Activated CD4-positive, CD25-positive, alpha-beta regulatory T cell treated with anti-CD3 and anti-CD28 coated beads, Interleukin-2, amount 50 U/mL, for 24 hours (primary cell): ENCODE results near the gene COPE.
A peak's percentile ranks its signal among the peaks of the same experiment; 100 is the strongest.
"Not testable (repeated sequence)": the region's sequence is repeated elsewhere in the genome, so short reads cannot be mapped to it uniquely, and the experiment has no call there.

ENCODE experiments used
- ATAC-seq, 2 donors: fragments of 150-1000 bp; cut with Tn5 transposase; one replicate each; pipeline ENCODE4 v1.10.0; 2021; ENCODE audit warnings: mild to moderate bottlenecking in 1 of 2, moderate library complexity in 1 of 2

Gene COPE

DNA sequence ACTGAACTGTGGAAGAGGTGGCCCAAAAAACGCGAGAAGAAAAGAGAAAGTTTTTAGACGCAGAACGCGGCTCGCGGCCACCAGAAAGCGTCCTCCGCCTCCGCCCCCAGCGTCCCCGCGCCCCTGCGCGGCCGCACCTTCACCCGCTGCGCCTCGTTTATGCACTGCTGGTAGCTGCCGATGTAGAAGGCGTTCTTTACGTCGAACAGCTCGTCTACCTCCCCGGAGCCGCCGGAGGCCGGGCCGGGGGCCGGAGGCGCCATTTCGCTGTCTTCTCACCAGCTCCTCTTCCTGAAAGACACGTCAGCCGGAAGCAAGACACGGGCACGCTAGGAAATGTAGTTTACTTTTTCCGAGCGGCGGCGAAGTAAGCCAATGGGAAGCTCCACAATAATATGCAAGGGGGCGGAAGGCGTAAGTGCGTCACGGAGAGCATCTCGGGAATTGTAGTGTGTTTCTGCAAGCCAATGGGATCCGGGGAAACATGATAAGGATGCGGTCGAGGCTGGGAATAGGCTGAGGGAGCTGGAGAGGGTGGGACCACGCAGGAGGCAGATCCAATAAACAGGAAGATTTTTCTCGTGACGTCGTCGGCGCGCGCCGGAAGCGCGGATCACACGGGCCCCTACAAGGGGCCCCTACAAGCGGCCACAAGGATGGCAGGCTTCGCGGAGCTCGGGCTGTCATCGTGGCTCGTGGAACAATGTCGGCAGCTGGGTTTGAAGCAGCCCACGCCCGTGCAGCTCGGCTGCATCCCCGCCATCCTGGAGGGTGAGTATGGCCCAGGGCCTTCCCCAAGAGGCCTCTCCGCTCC lies at the start of gene COPE, which contains the start of gene DDX49:
COPE (minus strand) TSS at position 302 of the 814 bp plus-strand sequence; CDS start at position 263, 39 bp downstream.
DDX49 (plus strand) TSS at position 630 of the 814 bp plus-strand sequence; CDS start at position 657, 27 bp downstream.
- ATAC-seq = peak; percentile 94 to 97

DNA sequence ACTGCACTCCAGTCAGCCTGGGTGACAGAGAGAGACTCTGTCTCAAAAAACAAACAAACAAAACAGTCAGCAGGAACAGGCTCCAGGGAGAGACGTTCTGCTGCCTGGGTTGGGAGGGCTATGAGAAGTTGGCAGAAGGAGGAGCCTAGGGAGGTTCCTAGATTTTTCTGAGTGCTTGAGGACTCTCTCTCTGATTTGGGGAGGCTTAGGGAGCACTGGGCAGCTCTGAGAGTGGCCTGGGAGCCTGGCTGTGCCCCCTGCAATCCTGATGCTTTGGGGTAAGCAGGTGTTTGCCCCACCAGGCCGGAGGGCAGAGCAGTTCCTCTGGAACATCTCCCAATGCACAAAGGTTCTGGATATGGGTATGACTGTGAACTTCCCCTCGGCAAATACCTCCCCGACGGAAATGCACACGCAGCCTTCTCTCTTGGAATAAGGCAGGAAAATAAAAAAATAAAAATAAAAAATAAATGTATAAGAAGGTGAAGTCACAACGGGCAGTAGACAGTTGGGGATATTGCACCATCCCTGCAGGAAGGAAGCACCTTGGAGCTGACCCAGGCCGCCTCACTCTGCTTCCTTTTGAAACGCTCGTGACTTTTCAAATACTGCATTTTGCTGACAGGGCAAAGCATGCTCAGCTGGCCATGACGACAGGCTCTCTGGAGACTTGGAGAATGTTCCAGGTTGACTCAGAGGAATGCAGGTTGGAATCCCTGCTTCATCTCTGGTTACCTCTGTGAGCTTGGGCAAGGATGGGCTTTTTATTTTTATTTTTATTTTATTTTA lies 48.4 kb upstream of the COPE start:
- ATAC-seq = no peak

DNA sequence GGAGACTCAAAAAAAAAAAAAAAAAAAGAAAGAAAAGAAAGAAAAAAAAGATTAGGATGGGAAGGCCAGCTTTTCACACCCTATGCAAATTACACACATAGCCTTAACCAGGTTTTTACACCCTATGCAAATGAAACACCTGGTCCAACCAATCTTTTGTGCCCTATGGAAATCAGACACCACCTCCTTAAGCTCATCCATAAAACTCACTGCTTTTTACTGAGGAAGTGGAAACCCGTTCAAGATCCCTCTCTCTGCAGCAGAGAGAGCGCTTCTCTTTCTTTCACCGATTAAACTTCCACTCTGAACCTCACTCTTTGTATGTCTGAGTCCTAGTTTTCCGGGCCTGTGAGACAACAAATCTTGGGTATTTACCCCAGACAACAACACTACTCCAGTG lies 47.1 kb upstream of the COPE start:
- no peak for ATAC-seq

- no peak for ATAC-seq
Observed at GRCh38 chr19:18964121-18964520, 44.9 kb upstream of the COPE start.

GRCh38 chr19:18961767-18962620 lies 42.8 kb upstream of the COPE start:
- peak in 1 of 2 donors; percentile 17 for ATAC-seq

DNA sequence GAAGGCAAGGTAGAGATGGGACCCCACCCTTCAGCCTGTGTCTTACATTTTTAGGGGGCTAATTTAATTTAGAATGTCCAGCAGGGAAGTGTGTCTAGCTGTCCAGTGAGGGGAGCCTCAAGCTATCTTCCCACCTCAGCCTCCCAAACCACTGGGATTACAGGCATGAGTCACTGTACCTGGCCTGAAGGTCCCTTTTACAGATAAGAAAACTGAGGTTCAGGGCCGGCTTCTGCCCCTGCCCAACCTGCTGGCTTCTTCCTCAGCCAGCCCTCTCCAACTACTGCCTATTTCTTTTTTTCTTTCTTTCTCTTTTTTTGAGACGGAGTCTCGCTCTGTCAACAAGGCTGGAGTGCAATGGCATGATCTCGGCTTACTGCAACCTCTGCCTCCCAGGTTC lies 41.2 kb upstream of the COPE start:
- no peak for ATAC-seq

- ATAC-seq = no peak
Observed at GRCh38 chr19:18955042-18955441, 35.9 kb upstream of the COPE start.

GRCh38 chr19:18954094-18954493 lies 34.9 kb upstream of the COPE start:
- ATAC-seq = no peak

DNA sequence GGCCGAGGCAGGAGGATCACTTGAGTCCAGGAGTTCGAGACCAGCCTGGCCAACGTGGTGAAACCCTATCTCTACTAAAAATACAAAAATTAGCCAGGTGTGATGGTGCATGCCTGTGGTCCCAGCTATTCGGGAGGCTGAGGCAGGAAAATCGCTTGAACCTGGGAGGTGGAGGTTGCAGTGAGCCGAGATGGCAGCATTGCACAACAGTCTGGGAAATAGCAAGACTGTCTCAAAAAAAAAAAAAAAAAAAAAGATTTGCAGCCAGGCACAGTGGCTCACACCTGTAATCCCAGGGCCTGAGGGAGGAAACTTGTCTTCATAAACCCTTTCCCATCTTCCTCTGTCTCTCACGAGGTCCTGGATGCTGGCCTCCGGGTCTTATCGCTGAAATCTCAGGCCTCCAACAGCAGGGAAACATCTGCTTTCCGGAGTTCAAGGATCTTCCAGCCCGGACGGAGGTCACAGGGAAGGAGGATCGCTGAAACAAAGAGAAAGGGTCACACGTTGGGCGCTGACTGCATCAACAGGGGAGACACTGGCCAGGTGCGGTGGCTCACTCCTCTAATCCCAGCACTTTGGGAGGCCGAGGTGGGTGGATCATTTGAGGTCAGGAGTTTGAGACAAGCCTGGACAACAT lies 33.3 kb upstream of the COPE start:
- not testable (repeated sequence) for ATAC-seq

- no peak for ATAC-seq
Observed at GRCh38 chr19:18951721-18952281, 32.6 kb upstream of the COPE start.

- ATAC-seq = no peak
Observed at GRCh38 chr19:18949858-18950257, 30.7 kb upstream of the COPE start.

DNA sequence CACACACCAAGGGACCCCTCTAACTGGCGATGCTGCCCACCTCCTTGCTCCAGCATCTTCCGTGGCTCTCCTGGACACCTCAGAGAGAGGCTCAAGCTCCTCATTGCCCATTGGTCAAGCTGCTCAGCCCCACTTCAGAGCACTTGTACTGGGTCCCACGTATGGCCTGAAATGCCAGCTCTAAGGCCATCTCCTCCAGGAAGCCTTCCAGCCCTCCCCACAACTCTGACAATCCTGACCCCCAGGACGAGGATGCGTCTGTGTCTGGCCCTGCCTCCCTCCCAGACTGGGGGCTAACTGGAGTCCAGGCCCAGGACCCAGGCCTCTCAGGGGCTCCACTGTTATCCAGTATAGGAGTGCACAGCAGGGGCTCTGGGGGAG lies 29.8 kb upstream of the COPE start:
- ATAC-seq = no peak

- no peak for ATAC-seq
Observed at GRCh38 chr19:18948075-18948975, 29.1 kb upstream of the COPE start.

DNA sequence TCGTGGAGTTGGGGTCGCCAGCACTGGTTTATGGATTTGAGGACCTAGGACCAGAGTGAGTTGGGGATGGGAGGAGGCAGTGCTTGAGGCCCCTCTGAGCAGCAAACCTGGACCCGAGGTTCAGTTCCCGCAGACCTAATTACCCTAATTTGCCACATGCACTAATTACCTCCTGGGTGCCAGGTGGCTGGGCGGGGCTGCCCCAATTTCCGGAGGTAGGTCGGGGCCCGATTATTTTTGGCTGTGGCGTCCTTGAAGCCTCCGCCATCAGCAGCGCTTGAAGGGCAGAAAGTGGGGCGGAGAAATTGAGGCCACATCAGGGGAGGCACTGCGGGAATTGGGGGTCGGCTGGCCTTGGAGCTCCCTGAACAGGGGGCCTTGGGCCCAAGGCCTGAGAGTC lies 27.7 kb upstream of the COPE start:
- ATAC-seq = no peak

DNA sequence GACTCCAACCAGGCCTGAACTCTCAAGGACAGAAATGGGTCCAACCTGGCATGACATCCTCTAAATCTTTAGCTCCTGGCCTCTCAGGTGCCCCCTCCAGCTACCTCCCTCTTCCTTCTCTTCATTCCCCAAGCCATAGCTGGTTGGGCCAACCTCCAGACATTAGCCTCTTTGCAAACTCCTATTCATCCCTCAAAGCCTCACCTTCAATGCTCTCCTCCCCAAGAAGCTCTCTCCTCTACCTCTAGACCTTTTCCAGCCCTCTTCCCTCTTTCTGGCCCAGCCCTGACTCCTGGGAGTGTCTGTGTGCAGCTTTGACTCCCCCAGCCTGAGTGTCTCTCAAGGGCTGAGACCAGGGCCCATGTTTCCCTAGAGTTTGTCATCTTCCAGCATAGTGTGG lies 27.1 kb upstream of the COPE start:
- no peak for ATAC-seq

GRCh38 chr19:18945297-18945696 lies 26.1 kb upstream of the COPE start:
- no peak for ATAC-seq

GRCh38 chr19:18943465-18943864 lies 24.3 kb upstream of the COPE start:
- no peak for ATAC-seq

DNA sequence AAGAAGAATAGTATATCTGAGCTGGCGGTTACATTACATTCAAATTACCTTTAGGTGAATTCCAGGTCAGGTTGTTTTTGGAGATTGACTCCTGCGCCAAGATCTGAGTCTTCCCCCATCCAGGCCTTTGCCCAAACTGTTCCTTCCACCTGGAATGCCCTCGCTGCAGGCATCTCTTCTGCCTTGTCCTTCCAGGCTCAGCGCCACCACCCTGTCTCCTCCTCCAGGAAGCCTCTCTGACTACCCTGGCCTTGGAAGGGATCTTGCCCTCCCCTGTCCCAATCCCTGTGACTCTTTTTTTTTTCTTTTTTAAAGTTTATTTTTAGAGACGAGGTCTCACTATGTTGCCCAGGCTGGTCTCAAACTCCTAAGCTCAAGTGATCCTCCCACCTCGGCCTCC lies 23.5 kb upstream of the COPE start:
- no peak for ATAC-seq

DNA sequence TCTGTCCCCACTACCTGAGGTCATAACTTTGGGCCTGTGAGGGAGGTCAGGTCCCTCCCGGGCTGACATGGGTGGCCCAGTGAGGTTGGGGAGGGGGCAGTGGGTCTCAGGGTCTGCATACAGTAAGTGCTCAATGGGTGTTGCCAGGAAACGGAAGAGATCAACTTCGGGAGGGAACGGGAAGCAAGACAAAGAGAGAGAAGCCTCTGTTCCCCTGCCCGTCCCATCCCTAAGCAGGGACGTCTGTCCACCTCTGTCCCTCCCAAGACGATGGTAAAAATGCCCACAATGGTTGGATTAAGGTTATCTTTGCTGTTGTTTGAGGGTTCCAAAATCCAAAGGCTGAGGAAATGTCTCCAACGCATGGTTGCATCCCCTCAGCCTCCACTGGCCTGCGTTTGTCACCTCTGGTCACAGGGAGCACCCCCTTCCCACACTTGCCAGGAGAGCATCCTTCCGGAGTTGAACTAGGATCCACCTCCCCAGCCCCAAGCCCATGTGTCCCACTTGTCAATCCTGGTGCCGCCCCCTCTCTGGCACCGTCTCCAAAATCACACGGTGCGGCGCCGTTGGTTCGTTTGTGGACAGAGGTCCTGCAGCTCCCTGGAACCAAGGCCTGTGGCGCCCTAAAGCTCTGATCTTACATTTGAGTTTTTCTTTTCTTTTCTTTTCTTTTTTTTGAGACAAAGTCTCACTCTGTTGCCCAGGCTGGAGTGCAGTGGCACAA lies 22.6 kb upstream of the COPE start:
- no peak for ATAC-seq
